Prostate gland (tissue), 2 donors: ENCODE results near the gene SDS. TPM values are rescaled to one million over a fixed set of nuclear protein-coding genes. Genes with fewer than 3 reads are reported as not detected.

Experiments used
- DNase-seq: peaks from one replicate; pipeline ENCODE4 v3.0.0-alpha.2; 2019; ENCODE audit warnings: low spot score
- H3K27ac ChIP-seq, 2 donors: fragments of 200-600 bp; sonication (generic); 2 replicates each; pipeline ENCODE4 v1.5.1; 2017 to 2019
- H3K27me3 ChIP-seq: fragments of 200-600 bp; sonication (generic); replicated peaks from 2 replicates; pipeline ENCODE4 v1.5.1; 2019; ENCODE audit not compliant: insufficient read depth
- H3K36me3 ChIP-seq, 2 donors: fragments of 200-600 bp; sonication (generic); 1 replicate in 1 of 2; 2 replicates in 1 of 2; pipeline versions ENCODE4 v1.5.1 to v1.8.1; 2017 to 2019
- H3K4me1 ChIP-seq: fragments of 200-600 bp; sonication (generic); replicated peaks from 2 replicates; pipeline ENCODE4 v1.5.1; 2019
- H3K4me3 ChIP-seq, 2 donors: fragments of 200-600 bp; sonication (generic); 2 replicates each; pipeline ENCODE4 v1.5.1; 2017 to 2019
- H3K9me3 ChIP-seq: fragments of 200-600 bp; sonication (generic); 2 replicates; pipeline ENCODE4 v1.5.1; 2017
- POLR2A ChIP-seq: fragments of 450-650 bp; IDR thresholded peaks from one replicate; pipeline ENCODE4 v1.6.1; 2016; ENCODE audit warnings: antibody characterized with exemption, mild to moderate bottlenecking
- POLR2AphosphoS5 ChIP-seq: sonication (generic); formaldehyde crosslinking; IDR thresholded peaks from one replicate; pipeline ENCODE4 v1.6.1; 2017; ENCODE audit warnings: antibody characterized with exemption
- WGBS: methylation state at CpG from one replicate; pipeline ENCODE4 v1.1.5; 2018; 5-methylcytosine and 5-hydroxymethylcytosine counted together
- intact Hi-C: fragments of 100-400 bp; cut with DNase I; formaldehyde crosslinking; loops from one replicate; pipeline ENCODE4 v1.14.2; 2022
- total RNA-seq, 2 donors: library from RNA; depleted of rRNA; stranded (reverse); fragments of >200 nt; gene quantifications; one replicate each; pipeline ENCODE4 v1.1.0, GENCODE V29; 2016
- TF ChIP-seq, protein P1 (sequence below), 4 experiments: fragments of 200-600 bp in 2 of 4; fragments of 450-650 bp in 2 of 4; sonication (generic) in 2 of 4; IDR thresholded peaks; 1 replicate in 3 of 4; 2 replicates in 1 of 4; pipeline ENCODE4 v1.5.1; 2016 to 2019; ENCODE audit warnings: antibody characterized with exemption in 4 of 4, mild to moderate bottlenecking in 2 of 4, moderate library complexity in 2 of 4

SDS gene
- total RNA-seq, 2 donors from 2014 or later: 0.50 to 0.80 TPM

GRCh38 chr12:113420996-113421595, 17.4 kb upstream of the SDS start:
- H3K36me3 ChIP-seq: no peaks in the 10 kb centered on the region
- intact Hi-C loops: loop anchor here (10.0 kb wide), 2 partner anchors 106 to 226 kb away; no protein-coding TSS in a partner anchor
- H3K9me3 ChIP-seq: no peaks in the 10 kb centered on the region
- DNase-seq: no peak
- no peaks in the 10 kb centered on the region for H3K4me1 ChIP-seq
- H3K27me3 ChIP-seq: no peaks in the 10 kb centered on the region
- H3K4me3 ChIP-seq: no peak overlapping the region
- 65% methylated on average over 2 of the region's 2 CpGs for WGBS
- TF ChIP-seq POLR2A: no peak
- no peak for TF ChIP-seq POLR2AphosphoS5
- TF ChIP-seq, protein P1, sequence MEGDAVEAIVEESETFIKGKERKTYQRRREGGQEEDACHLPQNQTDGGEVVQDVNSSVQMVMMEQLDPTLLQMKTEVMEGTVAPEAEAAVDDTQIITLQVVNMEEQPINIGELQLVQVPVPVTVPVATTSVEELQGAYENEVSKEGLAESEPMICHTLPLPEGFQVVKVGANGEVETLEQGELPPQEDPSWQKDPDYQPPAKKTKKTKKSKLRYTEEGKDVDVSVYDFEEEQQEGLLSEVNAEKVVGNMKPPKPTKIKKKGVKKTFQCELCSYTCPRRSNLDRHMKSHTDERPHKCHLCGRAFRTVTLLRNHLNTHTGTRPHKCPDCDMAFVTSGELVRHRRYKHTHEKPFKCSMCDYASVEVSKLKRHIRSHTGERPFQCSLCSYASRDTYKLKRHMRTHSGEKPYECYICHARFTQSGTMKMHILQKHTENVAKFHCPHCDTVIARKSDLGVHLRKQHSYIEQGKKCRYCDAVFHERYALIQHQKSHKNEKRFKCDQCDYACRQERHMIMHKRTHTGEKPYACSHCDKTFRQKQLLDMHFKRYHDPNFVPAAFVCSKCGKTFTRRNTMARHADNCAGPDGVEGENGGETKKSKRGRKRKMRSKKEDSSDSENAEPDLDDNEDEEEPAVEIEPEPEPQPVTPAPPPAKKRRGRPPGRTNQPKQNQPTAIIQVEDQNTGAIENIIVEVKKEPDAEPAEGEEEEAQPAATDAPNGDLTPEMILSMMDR (IDR thresholded peaks at IDR 0.05): no peak
- H3K27ac ChIP-seq: no peak overlapping the region

GRCh38 chr12:113418213-113418879, 14.7 kb upstream of the SDS start:
- H3K4me3 ChIP-seq: no peak overlapping the region
- H3K27ac ChIP-seq: no peak overlapping the region
- H3K36me3 ChIP-seq: no peaks in the 10 kb centered on the region
- intact Hi-C loops: no loop called here
- no peaks in the 10 kb centered on the region for H3K4me1 ChIP-seq
- WGBS: 46% methylated on average over 13 of the region's 13 CpGs
- no peak for DNase-seq
- H3K27me3 ChIP-seq: no peaks in the 10 kb centered on the region
- no peaks in the 10 kb centered on the region for H3K9me3 ChIP-seq
- no peak for TF ChIP-seq POLR2A
- no peak for TF ChIP-seq POLR2AphosphoS5
- TF ChIP-seq, protein P1 (IDR thresholded peaks at IDR 0.05): no peak

GRCh38 chr12:113416091-113416754, 12.5 kb upstream of the SDS start:
- Histone ChIP-seq H3K4me1 (no peaks in the 10 kb centered on the region), H3K9me3 (no peaks in the 10 kb centered on the region), H3K27me3 (no peaks in the 10 kb centered on the region), H3K36me3 (no peaks in the 10 kb centered on the region), H3K4me3 (no peak overlapping the region), H3K27ac (no peak overlapping the region)
- TF ChIP-seq, protein P1 (IDR thresholded peaks at IDR 0.05): no peak
- no peak for TF ChIP-seq POLR2A
- no peak for TF ChIP-seq POLR2AphosphoS5
- intact Hi-C loops: no loop called here
- 41% methylated on average over 6 of the region's 6 CpGs for WGBS
- DNase-seq: no peak

DNA sequence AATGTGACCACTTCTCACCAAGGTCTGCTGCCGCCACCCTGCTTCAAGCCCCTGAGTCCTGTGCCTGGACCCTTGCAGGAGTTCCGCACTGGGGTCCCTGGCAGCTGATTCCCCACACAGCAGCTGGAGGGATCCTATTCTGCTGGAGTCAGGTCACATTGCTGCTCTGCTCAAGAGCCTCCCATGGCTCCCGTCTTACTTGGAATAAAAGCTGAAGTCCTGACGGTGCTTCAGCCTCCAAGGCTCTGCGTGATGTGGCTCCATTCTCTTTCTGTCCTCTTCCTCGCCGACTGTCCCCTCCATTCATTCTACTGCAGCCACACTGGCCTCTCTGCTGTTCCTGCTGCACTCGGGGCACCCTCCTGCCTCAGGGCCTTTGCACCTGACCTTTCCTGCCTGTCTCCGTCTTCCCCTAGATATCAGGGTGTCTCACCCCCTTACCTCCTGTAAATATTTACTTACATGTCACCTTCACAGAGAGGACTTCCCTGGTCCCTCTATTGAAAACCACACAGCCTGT, 10.9 kb upstream of the SDS start:
- DNase-seq: no peak
- Histone ChIP-seq H3K27me3 (no peaks in the 10 kb centered on the region), H3K4me3 (no peak overlapping the region), H3K36me3 (no peaks in the 10 kb centered on the region), H3K9me3 (no peaks in the 10 kb centered on the region), H3K4me1 (no peaks in the 10 kb centered on the region), H3K27ac (no peak overlapping the region)
- intact Hi-C loops: no loop called here
- WGBS: 84% methylated on average over 9 of the region's 9 CpGs
- TF ChIP-seq, protein P1 (IDR thresholded peaks at IDR 0.05): no peak
- TF ChIP-seq POLR2AphosphoS5: no peak
- no peak for TF ChIP-seq POLR2A
